Measurements from ENCODE around the gene NME4.

DNA sequence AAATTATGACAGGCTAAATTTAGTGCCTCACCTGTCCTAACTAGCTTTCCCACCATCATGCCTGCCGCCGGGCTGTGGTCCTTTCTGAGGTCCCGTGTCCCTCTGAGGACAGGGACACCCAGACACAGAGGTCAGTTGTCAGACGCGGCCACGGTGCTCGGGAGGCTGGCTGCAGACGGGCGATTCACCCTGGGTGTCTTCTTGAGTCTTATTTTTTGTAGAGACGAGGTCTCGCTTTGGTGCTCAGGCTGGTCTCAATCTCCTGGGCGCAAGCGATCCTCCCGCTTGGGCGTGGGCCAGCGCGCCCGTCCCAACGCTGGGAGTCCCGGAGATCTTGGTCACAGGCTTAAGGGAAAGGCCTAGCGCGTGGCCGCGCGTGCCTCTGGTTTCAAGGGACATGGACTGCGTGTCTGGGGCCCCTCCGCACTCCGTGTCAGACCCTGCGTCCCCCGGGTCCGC lies 27.7 kb downstream of the NME4 start:
- TF ChIP-seq NRF1 (IDR thresholded peaks at IDR 0.05; ENCODE audit: low read depth, low read length) (no peak), POLR2AphosphoS5 (IDR thresholded peaks at IDR 0.05; ENCODE audit: low read depth, low read length) (no peak), MXI1 (IDR thresholded peaks at IDR 0.05; ENCODE audit: low read depth, low read length) (no peak), ELF1 (IDR thresholded peaks at IDR 0.05) (no peak)
- TF ChIP-seq, protein P1, sequence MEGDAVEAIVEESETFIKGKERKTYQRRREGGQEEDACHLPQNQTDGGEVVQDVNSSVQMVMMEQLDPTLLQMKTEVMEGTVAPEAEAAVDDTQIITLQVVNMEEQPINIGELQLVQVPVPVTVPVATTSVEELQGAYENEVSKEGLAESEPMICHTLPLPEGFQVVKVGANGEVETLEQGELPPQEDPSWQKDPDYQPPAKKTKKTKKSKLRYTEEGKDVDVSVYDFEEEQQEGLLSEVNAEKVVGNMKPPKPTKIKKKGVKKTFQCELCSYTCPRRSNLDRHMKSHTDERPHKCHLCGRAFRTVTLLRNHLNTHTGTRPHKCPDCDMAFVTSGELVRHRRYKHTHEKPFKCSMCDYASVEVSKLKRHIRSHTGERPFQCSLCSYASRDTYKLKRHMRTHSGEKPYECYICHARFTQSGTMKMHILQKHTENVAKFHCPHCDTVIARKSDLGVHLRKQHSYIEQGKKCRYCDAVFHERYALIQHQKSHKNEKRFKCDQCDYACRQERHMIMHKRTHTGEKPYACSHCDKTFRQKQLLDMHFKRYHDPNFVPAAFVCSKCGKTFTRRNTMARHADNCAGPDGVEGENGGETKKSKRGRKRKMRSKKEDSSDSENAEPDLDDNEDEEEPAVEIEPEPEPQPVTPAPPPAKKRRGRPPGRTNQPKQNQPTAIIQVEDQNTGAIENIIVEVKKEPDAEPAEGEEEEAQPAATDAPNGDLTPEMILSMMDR (IDR thresholded peaks at IDR 0.05): no peak
- TF ChIP-seq, protein P2, sequence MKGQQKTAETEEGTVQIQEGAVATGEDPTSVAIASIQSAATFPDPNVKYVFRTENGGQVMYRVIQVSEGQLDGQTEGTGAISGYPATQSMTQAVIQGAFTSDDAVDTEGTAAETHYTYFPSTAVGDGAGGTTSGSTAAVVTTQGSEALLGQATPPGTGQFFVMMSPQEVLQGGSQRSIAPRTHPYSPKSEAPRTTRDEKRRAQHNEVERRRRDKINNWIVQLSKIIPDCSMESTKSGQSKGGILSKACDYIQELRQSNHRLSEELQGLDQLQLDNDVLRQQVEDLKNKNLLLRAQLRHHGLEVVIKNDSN (IDR thresholded peaks at IDR 0.05; ENCODE audit: borderline replicate concordance, low read depth): no peak
- TF ChIP-seq, protein P3, sequence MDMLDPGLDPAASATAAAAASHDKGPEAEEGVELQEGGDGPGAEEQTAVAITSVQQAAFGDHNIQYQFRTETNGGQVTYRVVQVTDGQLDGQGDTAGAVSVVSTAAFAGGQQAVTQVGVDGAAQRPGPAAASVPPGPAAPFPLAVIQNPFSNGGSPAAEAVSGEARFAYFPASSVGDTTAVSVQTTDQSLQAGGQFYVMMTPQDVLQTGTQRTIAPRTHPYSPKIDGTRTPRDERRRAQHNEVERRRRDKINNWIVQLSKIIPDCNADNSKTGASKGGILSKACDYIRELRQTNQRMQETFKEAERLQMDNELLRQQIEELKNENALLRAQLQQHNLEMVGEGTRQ (IDR thresholded peaks at IDR 0.05; ENCODE audit: borderline replicate concordance, low read depth, low read length): no peak
